Central memory CD4-positive, alpha-beta T cell (primary cell): ENCODE measurements around the gene SLC35F2.
"Not testable (repeated sequence)": the region's sequence is repeated elsewhere in the genome, so short reads cannot be mapped to it uniquely, and the experiment has no call there.

ENCODE experiments used
- DNase-seq: peaks from one replicate; pipeline ENCODE4 v3.0.0; 2022

Gene SLC35F2

DNA sequence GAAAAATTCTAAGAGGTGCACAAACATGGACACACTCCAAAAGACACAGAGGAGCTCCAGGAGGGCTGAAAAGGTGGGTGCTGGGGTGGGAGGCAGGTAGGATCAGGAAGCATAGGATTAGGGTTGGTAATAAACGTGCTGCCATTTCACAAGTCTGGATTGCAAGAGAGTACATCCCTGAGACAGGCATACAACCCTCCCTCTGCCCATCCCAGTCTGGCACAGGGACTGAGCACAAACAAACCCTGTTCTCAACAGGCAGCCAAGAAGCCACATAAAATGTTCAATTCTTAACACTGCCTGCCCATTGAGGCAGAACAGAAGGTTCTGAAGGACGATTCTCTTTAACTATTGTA, 18.5 kb downstream of the SLC35F2 start:
- no peak for DNase-seq

DNA sequence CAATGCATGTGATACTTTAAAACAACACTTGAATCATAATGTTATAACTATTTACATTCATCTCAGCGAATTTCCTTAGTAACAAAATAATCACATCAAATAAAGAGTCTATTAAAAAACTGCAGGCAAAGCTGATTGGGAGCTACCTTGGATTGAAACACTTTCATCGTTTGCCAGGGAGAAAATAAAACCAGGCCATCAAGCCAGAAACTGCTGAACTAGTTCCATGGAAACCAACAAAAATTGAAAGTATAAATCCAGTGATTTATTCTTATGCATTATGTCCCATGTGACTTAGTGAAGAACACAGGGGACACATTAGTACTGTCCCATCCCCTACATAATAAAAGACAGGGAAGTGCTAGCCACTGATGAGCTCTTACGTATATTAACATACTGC, 21.7 kb downstream of the SLC35F2 start:
- DNase-seq = no peak

DNA sequence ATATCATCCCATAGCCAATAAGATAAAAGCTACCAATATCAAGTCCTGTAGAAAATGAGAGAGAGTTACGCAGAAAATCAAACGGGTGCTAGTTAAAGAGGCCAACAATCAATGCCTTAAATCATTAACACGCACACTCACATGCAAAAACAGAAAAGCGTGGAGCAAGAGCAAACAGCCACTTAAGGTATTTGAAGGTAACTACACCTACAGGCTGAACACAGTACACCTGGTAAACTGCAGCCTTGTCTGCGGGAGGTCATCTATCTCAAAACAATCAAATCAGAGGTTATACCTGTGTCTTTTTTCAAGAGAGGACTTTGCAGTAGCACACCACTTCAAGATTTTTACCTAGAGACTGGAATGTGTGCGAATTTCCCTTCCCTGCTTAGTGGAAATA, 23.6 kb downstream of the SLC35F2 start:
- no peak for DNase-seq

DNA sequence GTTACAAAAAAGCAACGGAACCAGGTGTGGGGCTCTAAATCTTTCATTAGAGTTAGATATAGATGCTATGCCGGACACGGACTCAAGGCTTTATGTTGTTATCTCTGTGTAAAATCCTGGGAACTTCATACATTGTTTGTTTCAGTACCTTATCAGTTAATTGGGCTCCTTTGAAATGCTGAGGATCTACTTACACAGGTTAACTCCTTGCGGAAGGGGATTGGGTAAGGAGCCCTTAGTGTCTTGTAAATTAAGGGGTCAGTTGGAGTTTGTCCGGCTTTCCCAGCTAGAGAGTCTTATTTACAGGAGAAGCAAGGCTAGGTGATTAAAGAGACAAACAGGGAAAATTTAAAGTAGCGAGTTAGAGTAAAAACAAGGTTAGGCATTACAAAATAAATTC, 24.7 kb downstream of the SLC35F2 start:
- DNase-seq = not testable (repeated sequence)

- DNase-seq = no peak
Observed at GRCh38 chr11:107830915-107831540, 27.6 kb downstream of the SLC35F2 start.

DNA sequence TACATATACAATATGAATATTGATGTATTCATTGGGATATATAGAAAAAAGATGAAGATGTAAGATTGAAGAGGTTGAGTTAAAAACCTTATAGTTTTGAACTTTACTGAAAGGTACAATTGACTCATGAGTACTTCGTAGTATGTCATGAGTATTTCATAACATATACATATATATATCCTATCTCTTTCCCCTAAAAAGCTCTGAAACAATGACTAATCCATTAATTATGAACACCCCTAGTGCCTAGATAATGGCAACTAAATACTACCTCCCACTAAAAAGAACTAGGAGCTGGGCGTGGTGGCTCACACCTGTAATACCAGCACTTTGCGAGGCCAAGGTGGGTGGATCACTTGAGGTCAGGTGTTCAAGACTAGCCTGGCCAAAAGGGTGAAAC, 31.5 kb downstream of the SLC35F2 start:
- DNase-seq = no peak

DNA sequence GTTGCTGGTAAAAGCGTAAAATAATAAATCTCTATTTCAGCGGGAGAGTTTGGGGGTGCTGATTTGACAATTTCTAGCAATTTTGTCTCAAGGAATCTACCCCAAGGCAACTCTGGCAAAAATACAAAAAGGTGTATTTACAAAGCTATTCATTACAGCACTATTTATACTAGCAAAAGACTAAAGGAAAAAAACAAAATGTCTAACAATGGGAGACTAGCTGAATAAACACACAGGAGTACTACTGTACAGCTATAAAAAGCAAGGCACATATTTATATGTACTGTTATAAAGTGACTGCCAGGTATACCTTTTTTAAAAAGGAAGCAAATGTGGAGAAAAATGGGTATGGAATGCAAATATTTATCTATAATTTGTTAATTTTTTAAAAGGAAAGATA, 32.7 kb downstream of the SLC35F2 start:
- DNase-seq = no peak

DNA sequence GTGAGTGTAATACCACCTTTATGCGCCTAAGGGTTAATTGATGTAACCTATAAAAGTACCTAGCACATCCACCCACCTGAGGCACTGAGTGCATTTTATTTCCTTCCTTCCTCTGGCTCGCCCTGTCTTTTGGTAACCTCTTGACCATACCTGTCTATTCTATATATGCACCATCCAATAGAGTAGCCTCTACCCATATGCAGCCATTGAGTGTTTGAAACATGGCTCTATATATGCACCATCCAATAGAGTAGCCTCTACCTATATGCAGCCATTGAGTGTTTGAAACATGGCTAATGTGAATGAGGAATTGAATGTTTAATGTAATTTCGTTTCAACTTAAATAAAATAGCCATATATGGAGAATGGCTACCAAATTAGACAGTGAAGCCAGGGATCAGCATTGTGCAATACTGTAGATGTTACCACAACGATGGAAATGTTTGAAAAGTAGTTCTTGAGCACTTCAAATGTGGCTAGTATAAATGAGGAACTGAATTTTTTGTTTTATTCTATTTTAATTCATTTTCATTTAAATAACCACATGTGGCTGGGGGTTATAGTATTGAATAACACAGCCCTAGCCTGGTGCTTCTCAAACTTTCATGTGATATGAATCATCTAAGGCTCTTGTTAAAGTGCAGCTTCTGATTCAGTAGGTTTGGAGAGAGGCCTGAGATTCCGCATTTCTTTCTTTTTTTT, 33.8 kb downstream of the SLC35F2 start:
- no peak for DNase-seq

DNA sequence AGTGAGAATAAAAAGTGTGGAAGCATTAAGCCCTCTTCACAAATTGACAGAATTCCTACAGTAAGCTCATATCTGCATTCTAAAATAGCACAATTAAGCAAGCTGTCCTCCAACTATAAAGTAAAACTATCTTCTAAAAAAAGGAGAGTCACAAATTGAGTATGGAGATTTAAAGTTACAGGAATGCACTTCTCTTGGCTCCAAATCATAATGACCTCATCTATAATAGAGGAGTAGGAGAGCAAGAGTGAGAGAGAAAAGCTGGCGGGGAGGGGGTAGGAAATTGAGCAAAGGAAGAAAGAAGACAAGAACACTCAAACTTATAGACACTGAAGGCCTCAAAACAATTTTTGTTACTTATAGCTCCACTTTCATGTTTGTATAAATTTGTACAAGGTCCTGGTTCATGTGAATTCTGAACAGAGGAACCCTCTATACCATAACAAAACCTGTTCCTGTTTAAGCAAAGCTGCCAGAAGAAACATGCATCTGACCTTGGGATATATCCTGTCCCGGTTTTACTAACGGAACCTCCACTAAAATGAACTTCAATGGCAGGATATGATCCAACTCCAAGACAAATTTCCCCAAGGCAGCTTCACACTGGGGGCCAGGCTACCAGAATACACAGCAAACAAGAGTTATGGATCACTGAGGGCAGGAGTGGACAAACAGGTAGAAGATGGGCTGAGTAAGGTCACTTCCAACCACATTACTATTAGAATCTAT, 37.2 kb downstream of the SLC35F2 start:
- no peak for DNase-seq

DNA sequence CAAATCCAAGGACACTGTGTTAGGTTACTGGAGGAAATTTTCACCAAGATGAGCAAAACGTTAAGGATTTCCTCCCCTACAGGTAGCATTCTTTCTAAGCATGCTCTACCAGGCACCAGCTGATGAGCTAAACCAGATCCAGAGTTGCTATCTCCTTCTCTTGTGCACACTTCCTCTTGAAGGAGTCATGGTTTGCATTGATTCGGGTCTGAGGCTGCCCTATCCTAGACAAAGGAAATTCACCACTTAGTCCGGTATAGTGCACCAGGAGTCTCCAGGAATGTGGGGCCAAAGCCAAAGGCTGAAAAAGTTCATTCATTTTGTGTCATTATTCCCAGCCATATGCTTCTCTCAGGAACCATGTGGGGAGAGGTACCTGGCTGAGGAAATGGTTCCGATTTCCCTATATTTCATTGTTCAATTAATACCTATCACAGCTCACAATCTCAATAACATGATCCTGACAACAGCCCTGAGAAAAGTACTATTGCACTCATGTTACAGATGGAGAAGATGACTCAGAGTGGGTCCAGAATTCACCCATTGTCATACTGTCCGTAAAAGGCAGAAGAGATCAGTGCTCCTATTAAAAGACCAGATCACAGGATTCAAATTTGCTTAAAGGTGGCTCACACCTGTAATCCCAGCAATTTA, 39.1 kb downstream of the SLC35F2 start:
- DNase-seq = no peak

GRCh38 chr11:107818491-107818890, 40.1 kb downstream of the SLC35F2 start:
- no peak for DNase-seq

DNA sequence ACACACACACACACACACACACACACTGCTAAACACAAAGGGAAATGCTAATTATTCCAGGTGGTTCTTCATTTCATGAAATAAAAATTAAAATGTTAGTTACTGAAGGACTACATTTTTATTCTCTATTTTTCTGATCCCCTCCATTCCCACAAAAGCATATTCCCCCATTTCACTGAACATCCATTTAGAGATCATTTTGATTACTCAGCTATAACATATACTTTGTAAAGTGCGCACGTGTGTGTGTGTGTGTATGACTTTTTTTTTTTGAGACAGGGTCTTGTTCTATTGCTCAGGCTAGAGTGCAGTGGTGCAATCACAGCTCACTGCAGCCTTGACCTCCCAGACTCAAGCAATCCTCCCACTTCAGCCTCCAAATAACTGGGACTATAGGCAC, 42.6 kb downstream of the SLC35F2 start:
- no peak for DNase-seq

DNA sequence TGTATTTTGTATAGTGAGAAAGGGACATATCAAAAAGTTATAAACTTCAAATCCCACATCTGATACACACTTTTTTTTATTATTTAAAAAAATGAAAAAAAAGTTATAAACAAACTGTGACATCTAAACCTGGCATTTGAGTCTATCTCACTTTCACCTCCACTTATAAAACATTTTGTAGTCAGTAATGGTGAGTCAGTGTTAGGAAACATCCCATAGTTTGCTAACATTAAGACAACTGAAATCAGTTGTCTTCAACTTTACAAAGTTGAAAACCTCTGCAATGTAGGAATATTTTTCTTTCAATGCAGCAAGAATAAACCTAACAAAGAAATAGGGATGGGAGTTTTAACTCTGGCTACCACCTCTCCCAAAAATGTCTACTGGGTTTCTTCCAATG, 47.7 kb downstream of the SLC35F2 start:
- DNase-seq = no peak

GRCh38 chr11:107808521-107808920, 50.1 kb downstream of the SLC35F2 start:
- no peak for DNase-seq

- DNase-seq = no peak
Observed at GRCh38 chr11:107804971-107805370, 53.6 kb downstream of the SLC35F2 start.

DNA sequence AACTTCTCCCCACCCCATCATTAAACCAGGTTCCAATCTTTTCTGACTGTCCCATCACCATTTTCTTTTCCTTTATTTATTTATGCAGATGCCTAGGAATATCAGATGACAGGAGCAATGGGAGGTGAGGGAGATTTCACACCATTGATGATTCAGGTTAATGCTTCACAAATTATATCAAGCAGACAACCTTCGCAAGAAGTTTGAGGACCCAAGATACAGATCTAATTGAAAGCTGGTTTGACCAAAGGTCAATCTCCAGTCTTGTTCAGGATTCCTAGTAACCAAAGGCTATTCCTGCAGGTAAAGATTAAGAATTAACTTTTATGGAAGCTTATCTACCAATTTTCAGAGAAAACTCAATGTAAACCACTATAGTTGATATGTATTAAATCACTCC, 54.4 kb downstream of the SLC35F2 start:
- DNase-seq = no peak

DNA sequence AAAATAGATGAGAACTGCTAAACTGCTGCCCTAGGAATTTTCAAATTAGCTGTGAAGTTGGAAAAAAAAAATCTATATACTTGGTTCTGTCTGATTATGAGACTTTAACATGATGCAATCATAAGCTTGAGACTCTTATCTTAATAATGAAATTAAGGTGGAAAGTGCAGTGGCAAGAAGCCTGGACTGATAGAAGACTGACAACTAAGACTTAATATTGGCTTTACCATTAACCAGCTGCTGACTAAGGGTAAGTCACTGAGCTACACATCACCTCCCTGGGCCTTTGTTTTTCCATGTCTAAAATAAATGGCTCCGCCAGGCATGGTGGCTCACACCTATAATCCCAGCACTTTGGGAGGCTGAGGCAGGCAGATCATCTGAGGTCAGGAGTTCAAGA, 56.9 kb downstream of the SLC35F2 start:
- DNase-seq = no peak

GRCh38 chr11:107799218-107799859, 59.2 kb downstream of the SLC35F2 start:
- DNase-seq = peak; percentile 31

- DNase-seq = no peak
Observed at GRCh38 chr11:107792049-107792443, 66.5 kb downstream of the SLC35F2 start.

DNA sequence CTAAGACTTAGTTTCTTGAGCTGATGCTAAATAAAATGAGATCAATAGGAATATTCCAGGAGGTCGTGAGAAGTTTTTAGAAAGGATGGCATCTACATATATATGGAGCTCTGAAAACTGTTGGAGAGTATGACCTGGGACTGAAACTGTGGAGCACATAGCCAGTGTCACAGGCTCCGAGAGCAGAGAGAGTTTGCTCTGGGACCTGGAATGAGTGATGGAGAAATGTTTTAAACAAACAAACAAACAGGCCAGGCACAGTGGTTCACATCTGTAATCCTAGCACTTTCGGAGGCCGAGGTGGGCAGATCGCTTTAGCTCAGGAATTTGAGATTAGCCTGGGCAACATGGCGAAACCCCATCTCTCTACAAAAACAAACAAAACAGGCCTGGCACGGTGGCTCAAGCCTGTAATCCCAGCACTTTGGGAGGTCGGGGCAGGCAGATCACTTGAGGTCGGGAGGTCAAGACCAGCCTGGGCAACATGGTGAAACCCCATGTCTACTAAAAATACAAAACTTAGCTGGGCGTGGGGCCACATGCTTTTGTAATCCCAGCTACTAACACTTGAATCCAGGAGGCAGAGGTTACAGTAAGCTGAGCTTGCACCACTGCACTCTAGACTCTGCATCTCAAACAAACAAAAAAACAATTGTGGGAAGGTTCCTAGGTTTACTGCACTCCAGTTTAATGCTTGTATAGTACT, 67.1 kb downstream of the SLC35F2 start:
- no peak for DNase-seq

DNA sequence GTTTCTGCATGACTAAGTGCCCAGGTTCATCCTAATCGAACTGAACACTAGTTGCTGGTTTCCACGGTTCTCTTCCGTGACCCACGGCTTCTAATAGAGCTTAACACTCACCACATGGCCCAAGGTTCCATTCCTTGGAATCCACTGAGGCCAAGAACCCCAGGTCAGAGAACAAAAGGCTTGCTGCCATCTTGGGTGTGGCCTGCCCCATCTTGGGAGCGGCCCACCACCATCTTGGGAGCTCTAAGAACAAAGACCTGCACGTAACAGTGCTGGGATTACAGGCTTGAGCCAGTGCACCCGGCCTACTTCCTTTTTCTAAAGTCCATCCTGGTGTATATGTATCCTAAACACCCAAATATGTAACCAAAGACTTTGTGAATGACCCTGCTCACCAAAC, 68.8 kb downstream of the SLC35F2 start:
- no peak for DNase-seq

DNA sequence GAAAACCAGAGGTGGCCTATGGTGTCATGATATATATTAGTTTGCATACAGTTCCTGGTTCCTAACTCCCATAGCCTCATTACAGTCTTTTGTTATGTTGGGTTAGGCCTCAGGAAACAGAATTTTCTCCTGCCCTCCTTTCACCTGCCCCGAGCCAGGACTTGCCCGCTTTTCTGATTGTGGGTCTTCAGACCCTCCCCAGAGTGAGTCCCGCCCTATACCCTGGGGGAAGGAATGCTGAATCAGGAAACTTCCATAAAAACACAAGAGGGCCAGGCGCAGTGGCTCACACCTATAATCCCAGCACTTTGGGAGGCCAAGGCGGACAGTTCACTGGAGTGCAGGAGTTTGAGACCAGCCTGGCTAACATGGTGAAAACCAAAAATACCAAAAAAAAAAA, 70.9 kb downstream of the SLC35F2 start:
- DNase-seq = no peak

DNA sequence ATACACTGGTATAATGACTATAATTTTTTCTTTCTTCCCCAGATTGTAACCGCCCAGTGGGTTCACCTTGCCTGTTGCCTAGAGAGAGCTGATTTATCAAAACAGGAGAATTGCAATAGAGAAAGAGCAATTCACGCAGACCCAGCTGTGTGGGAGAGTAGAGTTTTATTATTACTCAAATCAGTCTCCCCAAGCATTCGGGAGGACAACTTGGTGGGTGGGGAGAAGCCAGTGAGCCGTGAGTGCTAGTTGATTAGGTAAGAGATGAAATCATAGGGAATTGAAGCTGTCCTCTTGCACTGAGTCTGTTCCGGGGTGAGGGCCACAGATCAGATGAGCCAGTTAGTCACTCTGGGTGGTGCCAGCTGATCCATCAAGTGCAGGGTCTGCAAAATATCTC, 73.2 kb downstream of the SLC35F2 start:
- DNase-seq = no peak
